HepG2 (cell line): ENCODE results near the gene EEIG1. TPM values are rescaled to one million over a fixed set of nuclear protein-coding genes. Genes with fewer than 3 reads are reported as not detected.

ENCODE experiments used
- ARHGAP35 ChIP-seq: sonication (generic); formaldehyde crosslinking; IDR thresholded peaks from 2 replicates; pipeline ENCODE4 v1.9.0; 2022; ENCODE audit warnings: mild to moderate bottlenecking, inconsistent platforms, moderate library complexity, missing genetic modification reagents, borderline replicate concordance
- CHCHD3 ChIP-seq: sonication (generic); formaldehyde crosslinking; IDR thresholded peaks from 2 replicates; pipeline ENCODE4 v1.8.0; 2022; ENCODE audit warnings: mild to moderate bottlenecking, missing genetic modification reagents, moderate library complexity
- GABPA ChIP-seq, 2 experiments: IDR thresholded peaks; 2 replicates each; pipeline ENCODE4 v1.6.1; 2011 to 2016; ENCODE audit warnings: low read depth in 2 of 2, low read length in 1 of 2, missing biosample characterization in 1 of 2, missing genetic modification characterization in 1 of 2
- GATA4 ChIP-seq: sonication (generic); IDR thresholded peaks from 2 replicates; pipeline ENCODE4 v1.6.1; 2016; ENCODE audit warnings: antibody characterized with exemption, low read depth, borderline replicate concordance
- MTA3 ChIP-seq: sonication (generic); formaldehyde crosslinking; IDR thresholded peaks from 2 replicates; pipeline ENCODE4 v1.4.0; 2020; ENCODE audit warnings: missing genetic modification reagents
- NBN ChIP-seq: fragments of 450-650 bp; conservative IDR thresholded peaks from 2 replicates; pipeline ENCODE4 v1.6.1; 2017
- NR2F2 ChIP-seq: IDR thresholded peaks from 2 replicates; pipeline ENCODE4 v1.6.1; 2012; ENCODE audit warnings: low read depth, inconsistent platforms, borderline replicate concordance
- ONECUT2 ChIP-seq: sonication (generic); formaldehyde crosslinking; IDR thresholded peaks from 2 replicates; pipeline ENCODE4 v1.4.0; 2020; ENCODE audit warnings: missing genetic modification reagents
- PHF21A ChIP-seq: sonication (generic); formaldehyde crosslinking; IDR thresholded peaks from 2 replicates; pipeline ENCODE4 v1.5.0; 2020; ENCODE audit warnings: mild to moderate bottlenecking, missing genetic modification reagents
- POGZ ChIP-seq: sonication (generic); formaldehyde crosslinking; IDR thresholded peaks from 2 replicates; pipeline ENCODE4 v1.4.0; 2020; ENCODE audit warnings: mild to moderate bottlenecking, missing genetic modification reagents
- POLR2A ChIP-seq, 2 experiments: IDR thresholded peaks; 2 replicates each; pipeline ENCODE4 v1.6.1; 2011; ENCODE audit warnings: low read depth in 2 of 2, low read length in 2 of 2, mild to moderate bottlenecking in 1 of 2, moderate library complexity in 1 of 2; ENCODE audit not compliant: insufficient read depth in 1 of 2
- RAD51 ChIP-seq: fragments of 450-650 bp; IDR thresholded peaks from 2 replicates; pipeline ENCODE4 v1.6.1; 2016; ENCODE audit warnings: borderline replicate concordance
- SRY ChIP-seq: sonication (generic); formaldehyde crosslinking; IDR thresholded peaks from 2 replicates; pipeline ENCODE4 v1.8.0; 2022; ENCODE audit warnings: mild to moderate bottlenecking, missing genetic modification reagents
- TOPORS ChIP-seq: sonication (generic); formaldehyde crosslinking; IDR thresholded peaks from 2 replicates; pipeline ENCODE4 v1.8.0; 2023; ENCODE audit warnings: mild to moderate bottlenecking, missing genetic modification reagents
- WIZ ChIP-seq: sonication (generic); formaldehyde crosslinking; IDR thresholded peaks from 2 replicates; pipeline ENCODE4 v1.5.1; 2020; ENCODE audit warnings: mild to moderate bottlenecking, missing genetic modification reagents
- ZNF282 ChIP-seq: fragments of 450-650 bp; IDR thresholded peaks from 2 replicates; pipeline ENCODE4 v1.6.1; 2018; ENCODE audit not compliant: partially characterized antibody
- ZNF614 ChIP-seq: IDR thresholded peaks from 2 replicates; pipeline ENCODE4 v1.6.1; 2018; ENCODE audit warnings: missing biosample characterization, missing genetic modification reagents, inconsistent platforms, borderline replicate concordance
- ZNF776 ChIP-seq: sonication (generic); formaldehyde crosslinking; IDR thresholded peaks from 2 replicates; pipeline ENCODE4 v1.4.0; 2020; ENCODE audit warnings: mild to moderate bottlenecking, missing genetic modification reagents
- ZNF83 ChIP-seq: sonication (generic); formaldehyde crosslinking; IDR thresholded peaks from 2 replicates; pipeline ENCODE4 v1.4.0; 2020; ENCODE audit warnings: missing genetic modification reagents, mild to moderate bottlenecking, borderline replicate concordance
- polyA plus RNA-seq, 8 experiments: library from polyadenylated mRNA; depleted of rRNA in 3 of 8; stranded (reverse) in 7 of 8; unstranded in 1 of 8; fragments of >200 nt; fragmentation: Illumina TruSeq in 4 of 8; extraction: Trizol in 4 of 8; gene quantifications; 2 replicates each; pipeline versions ENCODE4 v1.2.1 to v1.2.3, GENCODE V29; 2011 to 2016; ENCODE audit warnings: low read depth in 4 of 8, missing spikeins in 1 of 8, mixed read lengths in 1 of 8; ENCODE audit not compliant: insufficient read depth in 1 of 8
- total RNA-seq, 5 experiments: library from RNA; depleted of rRNA; stranded (reverse); fragments of >200 nt; fragmentation: Illumina TruSeq; extraction: Trizol; gene quantifications; 2 replicates each; pipeline ENCODE4 v1.2.3, GENCODE V29; 2016; ENCODE audit warnings: low read depth in 1 of 5
- TF ChIP-seq, protein P1 (sequence below): sonication (generic); formaldehyde crosslinking; IDR thresholded peaks from 2 replicates; pipeline ENCODE4 v1.9.0; 2021; ENCODE audit warnings: missing genetic modification reagents, mild to moderate bottlenecking, borderline replicate concordance
- TF ChIP-seq, protein P2 (sequence below): sonication (generic); formaldehyde crosslinking; conservative IDR thresholded peaks from 2 replicates; pipeline ENCODE4 v1.4.0; 2020; ENCODE audit warnings: missing genetic modification reagents
- TF ChIP-seq, protein P3 (sequence below): sonication (generic); formaldehyde crosslinking; IDR thresholded peaks from 2 replicates; pipeline ENCODE4 v1.4.0; 2020; ENCODE audit warnings: missing genetic modification reagents
- TF ChIP-seq, protein P4 (sequence below): sonication (generic); formaldehyde crosslinking; IDR thresholded peaks from 2 replicates; pipeline ENCODE4 v1.8.0; 2022; ENCODE audit warnings: mild to moderate bottlenecking, missing genetic modification reagents, moderate library complexity

Gene EEIG1
- total and polyA plus RNA-seq, 2 of the 13 experiments (the other 11 are each of a cell fraction or from before 2014, with no cell fraction given) = 16.6 to 25.2 TPM

DNA sequence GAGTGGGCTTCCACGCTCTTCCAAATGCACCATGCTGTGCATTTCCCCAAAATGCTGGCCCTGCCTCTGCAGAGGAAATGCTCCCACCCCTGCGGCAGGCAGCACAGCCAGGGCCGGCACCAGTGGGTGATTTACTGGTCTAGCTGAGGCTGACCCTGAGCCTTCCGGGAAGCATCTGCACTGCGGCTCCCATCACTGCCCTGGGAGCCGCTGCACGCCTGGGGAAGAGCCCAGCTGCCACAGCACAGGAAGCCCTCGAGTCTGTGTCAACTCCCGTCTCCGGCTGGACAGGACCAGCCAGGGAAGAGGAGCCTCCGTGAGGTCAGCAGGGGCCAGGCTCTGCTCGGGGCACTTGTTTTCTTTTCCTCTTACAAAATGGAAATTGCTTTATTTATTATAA, 25.1 kb upstream of the EEIG1 start (continued):
- TF ChIP-seq, protein P1, sequence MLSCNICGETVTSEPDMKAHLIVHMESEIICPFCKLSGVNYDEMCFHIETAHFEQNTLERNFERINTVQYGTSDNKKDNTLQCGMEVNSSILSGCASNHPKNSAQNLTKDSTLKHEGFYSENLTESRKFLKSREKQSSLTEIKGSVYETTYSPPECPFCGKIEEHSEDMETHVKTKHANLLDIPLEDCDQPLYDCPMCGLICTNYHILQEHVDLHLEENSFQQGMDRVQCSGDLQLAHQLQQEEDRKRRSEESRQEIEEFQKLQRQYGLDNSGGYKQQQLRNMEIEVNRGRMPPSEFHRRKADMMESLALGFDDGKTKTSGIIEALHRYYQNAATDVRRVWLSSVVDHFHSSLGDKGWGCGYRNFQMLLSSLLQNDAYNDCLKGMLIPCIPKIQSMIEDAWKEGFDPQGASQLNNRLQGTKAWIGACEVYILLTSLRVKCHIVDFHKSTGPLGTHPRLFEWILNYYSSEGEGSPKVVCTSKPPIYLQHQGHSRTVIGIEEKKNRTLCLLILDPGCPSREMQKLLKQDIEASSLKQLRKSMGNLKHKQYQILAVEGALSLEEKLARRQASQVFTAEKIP (CRISPR knock-in tag) = no peak
- TF ChIP-seq NBN = no peak
- peak; percentile 49; the same call in 1 of the 2 replicates for TF ChIP-seq POGZ (CRISPR knock-in tag)
- TF ChIP-seq, protein P2, sequence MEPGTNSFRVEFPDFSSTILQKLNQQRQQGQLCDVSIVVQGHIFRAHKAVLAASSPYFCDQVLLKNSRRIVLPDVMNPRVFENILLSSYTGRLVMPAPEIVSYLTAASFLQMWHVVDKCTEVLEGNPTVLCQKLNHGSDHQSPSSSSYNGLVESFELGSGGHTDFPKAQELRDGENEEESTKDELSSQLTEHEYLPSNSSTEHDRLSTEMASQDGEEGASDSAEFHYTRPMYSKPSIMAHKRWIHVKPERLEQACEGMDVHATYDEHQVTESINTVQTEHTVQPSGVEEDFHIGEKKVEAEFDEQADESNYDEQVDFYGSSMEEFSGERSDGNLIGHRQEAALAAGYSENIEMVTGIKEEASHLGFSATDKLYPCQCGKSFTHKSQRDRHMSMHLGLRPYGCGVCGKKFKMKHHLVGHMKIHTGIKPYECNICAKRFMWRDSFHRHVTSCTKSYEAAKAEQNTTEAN = no peak
- TF ChIP-seq, protein P3, sequence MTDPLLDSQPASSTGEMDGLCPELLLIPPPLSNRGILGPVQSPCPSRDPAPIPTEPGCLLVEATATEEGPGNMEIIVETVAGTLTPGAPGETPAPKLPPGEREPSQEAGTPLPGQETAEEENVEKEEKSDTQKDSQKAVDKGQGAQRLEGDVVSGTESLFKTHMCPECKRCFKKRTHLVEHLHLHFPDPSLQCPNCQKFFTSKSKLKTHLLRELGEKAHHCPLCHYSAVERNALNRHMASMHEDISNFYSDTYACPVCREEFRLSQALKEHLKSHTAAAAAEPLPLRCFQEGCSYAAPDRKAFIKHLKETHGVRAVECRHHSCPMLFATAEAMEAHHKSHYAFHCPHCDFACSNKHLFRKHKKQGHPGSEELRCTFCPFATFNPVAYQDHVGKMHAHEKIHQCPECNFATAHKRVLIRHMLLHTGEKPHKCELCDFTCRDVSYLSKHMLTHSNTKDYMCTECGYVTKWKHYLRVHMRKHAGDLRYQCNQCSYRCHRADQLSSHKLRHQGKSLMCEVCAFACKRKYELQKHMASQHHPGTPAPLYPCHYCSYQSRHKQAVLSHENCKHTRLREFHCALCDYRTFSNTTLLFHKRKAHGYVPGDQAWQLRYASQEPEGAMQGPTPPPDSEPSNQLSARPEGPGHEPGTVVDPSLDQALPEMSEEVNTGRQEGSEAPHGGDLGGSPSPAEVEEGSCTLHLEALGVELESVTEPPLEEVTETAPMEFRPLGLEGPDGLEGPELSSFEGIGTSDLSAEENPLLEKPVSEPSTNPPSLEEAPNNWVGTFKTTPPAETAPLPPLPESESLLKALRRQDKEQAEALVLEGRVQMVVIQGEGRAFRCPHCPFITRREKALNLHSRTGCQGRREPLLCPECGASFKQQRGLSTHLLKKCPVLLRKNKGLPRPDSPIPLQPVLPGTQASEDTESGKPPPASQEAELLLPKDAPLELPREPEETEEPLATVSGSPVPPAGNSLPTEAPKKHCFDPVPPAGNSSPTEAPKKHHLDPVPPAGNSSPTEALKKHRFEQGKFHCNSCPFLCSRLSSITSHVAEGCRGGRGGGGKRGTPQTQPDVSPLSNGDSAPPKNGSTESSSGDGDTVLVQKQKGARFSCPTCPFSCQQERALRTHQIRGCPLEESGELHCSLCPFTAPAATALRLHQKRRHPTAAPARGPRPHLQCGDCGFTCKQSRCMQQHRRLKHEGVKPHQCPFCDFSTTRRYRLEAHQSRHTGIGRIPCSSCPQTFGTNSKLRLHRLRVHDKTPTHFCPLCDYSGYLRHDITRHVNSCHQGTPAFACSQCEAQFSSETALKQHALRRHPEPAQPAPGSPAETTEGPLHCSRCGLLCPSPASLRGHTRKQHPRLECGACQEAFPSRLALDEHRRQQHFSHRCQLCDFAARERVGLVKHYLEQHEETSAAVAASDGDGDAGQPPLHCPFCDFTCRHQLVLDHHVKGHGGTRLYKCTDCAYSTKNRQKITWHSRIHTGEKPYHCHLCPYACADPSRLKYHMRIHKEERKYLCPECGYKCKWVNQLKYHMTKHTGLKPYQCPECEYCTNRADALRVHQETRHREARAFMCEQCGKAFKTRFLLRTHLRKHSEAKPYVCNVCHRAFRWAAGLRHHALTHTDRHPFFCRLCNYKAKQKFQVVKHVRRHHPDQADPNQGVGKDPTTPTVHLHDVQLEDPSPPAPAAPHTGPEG (CRISPR knock-in tag) = no peak
- TF ChIP-seq ZNF83 (CRISPR knock-in tag) = no peak
- TF ChIP-seq, protein P4, sequence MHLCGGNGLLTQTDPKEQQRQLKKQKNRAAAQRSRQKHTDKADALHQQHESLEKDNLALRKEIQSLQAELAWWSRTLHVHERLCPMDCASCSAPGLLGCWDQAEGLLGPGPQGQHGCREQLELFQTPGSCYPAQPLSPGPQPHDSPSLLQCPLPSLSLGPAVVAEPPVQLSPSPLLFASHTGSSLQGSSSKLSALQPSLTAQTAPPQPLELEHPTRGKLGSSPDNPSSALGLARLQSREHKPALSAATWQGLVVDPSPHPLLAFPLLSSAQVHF (CRISPR knock-in tag) = no peak
- TF ChIP-seq CHCHD3 (CRISPR knock-in tag) = no peak
- no peak for TF ChIP-seq ZNF282
- no peak for TF ChIP-seq ONECUT2 (CRISPR knock-in tag)
- peak; percentile 53; the same call in 1 of the 2 replicates for TF ChIP-seq ZNF614 (CRISPR knock-in tag)
- no peak for TF ChIP-seq GATA4
- TF ChIP-seq ZNF776 = no peak
- TF ChIP-seq POLR2A (IDR thresholded peaks at IDR 0.05; ENCODE audit: insufficient read depth in 1 of 2, low read depth in 2 of 2, low read length in 2 of 2) = no peak
- TF ChIP-seq SRY (CRISPR knock-in tag) = no peak
- TF ChIP-seq RAD51 = no peak
- TF ChIP-seq MTA3 = no peak
- no peak for TF ChIP-seq NR2F2
- no peak for TF ChIP-seq ARHGAP35 (CRISPR knock-in tag)
- TF ChIP-seq PHF21A (CRISPR knock-in tag) = peak; percentile 59
- TF ChIP-seq TOPORS (CRISPR knock-in tag) = no peak
- no peak for TF ChIP-seq WIZ
- TF ChIP-seq GABPA (IDR thresholded peaks at IDR 0.05; ENCODE audit: low read depth, low read length) = no peak
- TF ChIP-seq GABPA (CRISPR knock-in tag; IDR thresholded peaks at IDR 0.05; ENCODE audit: low read depth) = peak; percentile 27; the same call in 1 of the 2 replicates
